ENCODE data around the gene CHN1.
A peak's percentile ranks its signal among the peaks of the same experiment; 100 is the strongest.

The CHN1 gene, protein sequence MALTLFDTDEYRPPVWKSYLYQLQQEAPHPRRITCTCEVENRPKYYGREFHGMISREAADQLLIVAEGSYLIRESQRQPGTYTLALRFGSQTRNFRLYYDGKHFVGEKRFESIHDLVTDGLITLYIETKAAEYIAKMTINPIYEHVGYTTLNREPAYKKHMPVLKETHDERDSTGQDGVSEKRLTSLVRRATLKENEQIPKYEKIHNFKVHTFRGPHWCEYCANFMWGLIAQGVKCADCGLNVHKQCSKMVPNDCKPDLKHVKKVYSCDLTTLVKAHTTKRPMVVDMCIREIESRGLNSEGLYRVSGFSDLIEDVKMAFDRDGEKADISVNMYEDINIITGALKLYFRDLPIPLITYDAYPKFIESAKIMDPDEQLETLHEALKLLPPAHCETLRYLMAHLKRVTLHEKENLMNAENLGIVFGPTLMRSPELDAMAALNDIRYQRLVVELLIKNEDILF

GRCh38 chr2:175004980-175005732 lies at the start of gene CHN1:
TSS of gene CHN1 (minus strand) at chr2:175005381. CDS start at chr2:175004912, 469 bp downstream.
- no peaks in the 10 kb centered on the region for H3K4me1 ChIP-seq (ENCODE audit: insufficient read depth, poor library complexity, severe bottlenecking)
- H3K9me3 ChIP-seq (ENCODE audit: severe bottlenecking): no peaks in the 10 kb centered on the region
- DNase-seq (ENCODE audit: low spot score) (peak; percentile 69), ATAC-seq (ENCODE audit: low read depth) (peak; percentile 85)
- H3K36me3 ChIP-seq (ENCODE audit: low read depth): no peaks in the 10 kb centered on the region
- peaks cover 25% of the 10 kb centered on the region for H3K27me3 ChIP-seq (ENCODE audit: insufficient read depth, poor library complexity, severe bottlenecking)
- H3K4me3 ChIP-seq (ENCODE audit: severe bottlenecking): peak within 1 kb of the TSS; percentile 49
- peak; percentile 36 for TF ChIP-seq CTCF (IDR thresholded peaks at IDR 0.05; ENCODE audit: poor library complexity, severe bottlenecking)
- no peak within 1 kb of the TSS for H3K27ac ChIP-seq (ENCODE audit: poor library complexity, severe bottlenecking)

DNA sequence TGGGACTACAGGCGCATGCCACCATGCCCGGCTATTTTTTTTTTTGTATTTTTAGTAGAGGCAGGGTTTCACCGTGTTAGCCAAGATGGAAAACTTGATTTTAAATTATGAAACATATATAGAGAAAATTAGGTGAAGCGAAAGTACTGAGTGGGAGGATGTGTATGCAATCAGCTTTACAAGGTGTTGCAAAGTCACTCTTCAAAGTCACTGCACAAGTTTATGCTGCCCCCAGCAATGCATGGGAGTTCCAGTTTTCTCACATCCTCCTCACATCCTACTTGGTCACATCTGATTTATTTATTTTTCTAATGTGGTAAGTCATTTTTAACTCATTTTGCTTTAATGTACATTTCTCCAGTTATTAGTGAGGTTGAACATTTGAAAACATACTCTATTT lies 49.2 kb upstream of the CHN1 start:
- Histone ChIP-seq H3K4me1 (ENCODE audit: insufficient read depth, poor library complexity, severe bottlenecking) (no peaks in the 10 kb centered on the region), H3K36me3 (ENCODE audit: low read depth) (no peaks in the 10 kb centered on the region), H3K4me3 (ENCODE audit: severe bottlenecking) (no peak overlapping the region), H3K27ac (ENCODE audit: poor library complexity, severe bottlenecking) (no peak overlapping the region), H3K27me3 (ENCODE audit: insufficient read depth, poor library complexity, severe bottlenecking) (no peaks in the 10 kb centered on the region), H3K9me3 (ENCODE audit: severe bottlenecking) (no peaks in the 10 kb centered on the region)
- ATAC-seq (ENCODE audit: low read depth) (no peak), DNase-seq (ENCODE audit: low spot score) (no peak)
- no peak for TF ChIP-seq CTCF (IDR thresholded peaks at IDR 0.05; ENCODE audit: poor library complexity, severe bottlenecking)

DNA sequence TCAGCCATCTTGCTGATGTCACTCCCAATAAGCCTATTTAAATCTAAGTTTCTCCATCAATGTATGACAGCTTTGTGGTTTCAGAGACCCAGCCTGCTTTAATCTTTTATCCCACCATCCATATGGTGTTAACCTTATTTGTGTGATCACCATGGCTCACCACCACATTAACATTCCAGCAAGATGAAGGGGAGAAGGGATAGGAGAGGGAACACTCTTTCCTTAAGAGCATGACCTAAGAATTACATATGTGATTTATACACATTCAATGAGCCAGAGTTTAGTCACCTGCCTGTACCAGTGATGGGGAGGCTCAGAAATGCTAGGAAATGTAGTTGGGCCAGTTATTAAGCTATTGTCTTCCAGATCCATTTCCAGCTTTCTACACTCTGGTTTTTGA lies 44.5 kb upstream of the CHN1 start:
- H3K36me3 ChIP-seq (ENCODE audit: low read depth): no peaks in the 10 kb centered on the region
- no peak for DNase-seq (ENCODE audit: low spot score)
- H3K27ac ChIP-seq (ENCODE audit: poor library complexity, severe bottlenecking): no peak overlapping the region
- no peak overlapping the region for H3K4me3 ChIP-seq (ENCODE audit: severe bottlenecking)
- no peak; the same call in 2 of the 3 replicates for ATAC-seq (ENCODE audit: low read depth)
- no peaks in the 10 kb centered on the region for H3K4me1 ChIP-seq (ENCODE audit: insufficient read depth, poor library complexity, severe bottlenecking)
- no peaks in the 10 kb centered on the region for H3K9me3 ChIP-seq (ENCODE audit: severe bottlenecking)
- TF ChIP-seq CTCF (IDR thresholded peaks at IDR 0.05; ENCODE audit: poor library complexity, severe bottlenecking): no peak
- H3K27me3 ChIP-seq (ENCODE audit: insufficient read depth, poor library complexity, severe bottlenecking): no peaks in the 10 kb centered on the region

DNA sequence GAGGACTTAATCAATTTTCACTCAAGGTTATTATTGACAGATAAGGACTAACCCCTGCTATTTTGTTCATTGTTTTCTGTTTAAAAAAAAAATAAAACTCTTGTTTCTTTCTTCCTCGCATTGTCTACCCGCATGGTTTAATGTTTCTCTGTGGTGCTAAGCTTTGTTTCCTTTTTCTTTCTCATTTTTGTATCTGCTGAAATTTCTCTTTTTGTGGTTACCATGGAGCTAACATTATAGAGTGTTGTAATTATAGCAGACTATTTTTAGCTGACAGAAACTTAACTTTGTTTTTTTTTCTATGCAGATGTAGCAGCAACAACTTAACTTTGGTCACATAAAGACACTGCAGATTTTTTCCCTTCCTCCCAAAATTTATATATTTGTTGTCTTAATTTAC lies 43.1 kb upstream of the CHN1 start:
- Histone ChIP-seq H3K27me3 (ENCODE audit: insufficient read depth, poor library complexity, severe bottlenecking) (no peaks in the 10 kb centered on the region), H3K4me1 (ENCODE audit: insufficient read depth, poor library complexity, severe bottlenecking) (no peaks in the 10 kb centered on the region), H3K9me3 (ENCODE audit: severe bottlenecking) (no peaks in the 10 kb centered on the region), H3K4me3 (ENCODE audit: severe bottlenecking) (no peak overlapping the region), H3K36me3 (ENCODE audit: low read depth) (no peaks in the 10 kb centered on the region), H3K27ac (ENCODE audit: poor library complexity, severe bottlenecking) (no peak overlapping the region)
- TF ChIP-seq CTCF (IDR thresholded peaks at IDR 0.05; ENCODE audit: poor library complexity, severe bottlenecking): no peak
- DNase-seq (ENCODE audit: low spot score) (no peak), ATAC-seq (ENCODE audit: low read depth) (no peak)

Data from RWPE2 (cell line).